Measurements from ENCODE around the gene RBM43.
"Not testable (repeated sequence)": the region's sequence is repeated elsewhere in the genome, so short reads cannot be mapped to it uniquely, and the experiment has no call there.

Gene RBM43

GRCh38 chr2:151268085-151268484 lies 6.4 kb upstream of the RBM43 start:
- no peak for DNase-seq

- DNase-seq = no peak
These were observed 5.9 kb upstream of the RBM43 start for GRCh38 chr2:151267537-151267936.

- no peak for DNase-seq
These were observed 4.3 kb upstream of the RBM43 start for GRCh38 chr2:151265991-151266390.

- no peak for DNase-seq
These were observed 2.6 kb upstream of the RBM43 start for GRCh38 chr2:151264157-151264825.

- no peak for DNase-seq
These were observed 966 bp upstream of the RBM43 start for GRCh38 chr2:151262629-151263028.

- DNase-seq = no peak
These were observed 271 bp upstream of the RBM43 start for GRCh38 chr2:151261977-151262291.

- no peak for DNase-seq
These were observed 961 bp downstream of the RBM43 start for GRCh38 chr2:151260573-151261230.

GRCh38 chr2:151258121-151258520 lies 3.5 kb downstream of the RBM43 start:
- DNase-seq = no peak

GRCh38 chr2:151252646-151253045 lies 9.0 kb downstream of the RBM43 start:
- DNase-seq = no peak

GRCh38 chr2:151251012-151251411 lies 10.7 kb downstream of the RBM43 start:
- DNase-seq = no peak

- DNase-seq = no peak
These were observed 14.2 kb downstream of the RBM43 start for GRCh38 chr2:151247432-151247831.

GRCh38 chr2:151246152-151246551 lies 15.5 kb downstream of the RBM43 start:
- no peak for DNase-seq

- DNase-seq = no peak
These were observed 18.2 kb downstream of the RBM43 start for GRCh38 chr2:151243468-151243867.

GRCh38 chr2:151241224-151241623 lies 20.4 kb downstream of the RBM43 start:
- no peak for DNase-seq

GRCh38 chr2:151240433-151240832 lies 21.2 kb downstream of the RBM43 start:
- no peak for DNase-seq

- no peak for DNase-seq
These were observed 22.0 kb downstream of the RBM43 start for GRCh38 chr2:151239624-151240023.

GRCh38 chr2:151238527-151239487 lies 22.9 kb downstream of the RBM43 start:
- peak in 2 of 5 donors; percentile 21 to 29 for DNase-seq

GRCh38 chr2:151237422-151238025 lies 24.1 kb downstream of the RBM43 start:
- DNase-seq = no peak

GRCh38 chr2:151233760-151234159 lies 27.9 kb downstream of the RBM43 start:
- DNase-seq = not testable (repeated sequence)

GRCh38 chr2:151233288-151233687 lies 28.4 kb downstream of the RBM43 start:
- not testable (repeated sequence) for DNase-seq

- DNase-seq = no peak
These were observed 31.0 kb downstream of the RBM43 start for GRCh38 chr2:151230627-151231140.

- no peak for DNase-seq
These were observed 32.7 kb downstream of the RBM43 start for GRCh38 chr2:151228847-151229512.

Data from T-helper 1 cell (primary cell).